Glutamatergic neuron (in vitro differentiated cells): ENCODE data around the gene KRTAP20-3. TPM values are rescaled to one million over a fixed set of nuclear protein-coding genes. Genes with fewer than 3 reads are reported as not detected.

ENCODE experiments used
- DNase-seq: peaks from one replicate; pipeline ENCODE4 v3.0.0; 2022
- H3K27ac Mint-ChIP-seq: one replicate; pipeline ENCODE4 v1.8.0; 2020; ENCODE audit warnings: mild to moderate bottlenecking, mixed read lengths, inconsistent platforms; ENCODE audit not compliant: unreplicated experiment
- H3K27me3 Mint-ChIP-seq: one replicate; pipeline ENCODE4 v1.8.0; 2020; ENCODE audit warnings: mild to moderate bottlenecking, moderate library complexity, mixed read lengths, inconsistent platforms; ENCODE audit not compliant: unreplicated experiment
- H3K36me3 Mint-ChIP-seq: one replicate; pipeline ENCODE4 v1.8.0; 2020; ENCODE audit warnings: mild to moderate bottlenecking, mixed read lengths, inconsistent platforms; ENCODE audit not compliant: unreplicated experiment
- H3K4me1 Mint-ChIP-seq: one replicate; pipeline ENCODE4 v1.8.0; 2020; ENCODE audit warnings: mild to moderate bottlenecking, low read depth, mixed read lengths, inconsistent platforms; ENCODE audit not compliant: unreplicated experiment
- H3K4me3 Mint-ChIP-seq: one replicate; pipeline ENCODE4 v1.8.0; 2020; ENCODE audit warnings: mild to moderate bottlenecking, mixed read lengths, inconsistent platforms; ENCODE audit not compliant: unreplicated experiment
- H3K9me3 Mint-ChIP-seq: one replicate; pipeline ENCODE4 v1.8.0; 2020; ENCODE audit warnings: mild to moderate bottlenecking, moderate library complexity, mixed read lengths, inconsistent platforms; ENCODE audit not compliant: unreplicated experiment
- total RNA-seq: library from RNA; stranded (reverse); fragmentation: NEBNext Ultra II Directional; extraction: Animal tissue kit (Norgen Biotek cat#: 25700); gene quantifications from one replicate; pipeline ENCODE4 v1.2.1, GENCODE V29; 2021; ENCODE audit not compliant: unreplicated experiment
- TF ChIP-seq, protein P1 (sequence below): fragments of 200-600 bp; sonication (generic); IDR thresholded peaks from one replicate; pipeline ENCODE4 v1.5.0; 2021; ENCODE audit not compliant: partially characterized antibody, unreplicated experiment

KRTAP20-3 gene
- total RNA-seq, 1 donor from 2014 or later: not detected

DNA sequence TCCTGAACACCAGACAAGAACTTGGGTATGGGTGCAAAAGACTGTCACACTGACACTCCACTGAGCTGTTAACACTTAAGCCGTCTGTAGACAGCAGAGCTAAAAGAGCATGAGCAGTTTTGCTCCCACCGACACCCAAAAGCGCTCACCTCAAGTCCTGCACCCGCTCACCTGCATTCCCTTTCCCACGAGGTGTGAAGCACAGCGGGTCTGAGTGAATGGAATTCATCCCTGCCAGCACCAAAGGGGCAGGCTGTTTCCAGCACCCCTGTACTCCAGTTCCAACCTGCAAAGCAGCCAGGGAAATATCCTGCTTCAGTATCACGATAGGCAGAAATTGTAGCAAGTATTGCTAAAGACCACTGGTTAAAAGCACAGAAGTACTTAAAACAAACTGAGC, 47.2 kb downstream of the KRTAP20-3 start:
- Mint-ChIP-seq H3K27me3 (peaks cover 2% of the 10 kb centered on the region), H3K4me3 (no peak overlapping the region), H3K9me3 (no peaks in the 10 kb centered on the region), H3K27ac (no peak overlapping the region), H3K36me3 (no peaks in the 10 kb centered on the region), H3K4me1 (no peaks in the 10 kb centered on the region)
- DNase-seq: no peak
- TF ChIP-seq, protein P1, sequence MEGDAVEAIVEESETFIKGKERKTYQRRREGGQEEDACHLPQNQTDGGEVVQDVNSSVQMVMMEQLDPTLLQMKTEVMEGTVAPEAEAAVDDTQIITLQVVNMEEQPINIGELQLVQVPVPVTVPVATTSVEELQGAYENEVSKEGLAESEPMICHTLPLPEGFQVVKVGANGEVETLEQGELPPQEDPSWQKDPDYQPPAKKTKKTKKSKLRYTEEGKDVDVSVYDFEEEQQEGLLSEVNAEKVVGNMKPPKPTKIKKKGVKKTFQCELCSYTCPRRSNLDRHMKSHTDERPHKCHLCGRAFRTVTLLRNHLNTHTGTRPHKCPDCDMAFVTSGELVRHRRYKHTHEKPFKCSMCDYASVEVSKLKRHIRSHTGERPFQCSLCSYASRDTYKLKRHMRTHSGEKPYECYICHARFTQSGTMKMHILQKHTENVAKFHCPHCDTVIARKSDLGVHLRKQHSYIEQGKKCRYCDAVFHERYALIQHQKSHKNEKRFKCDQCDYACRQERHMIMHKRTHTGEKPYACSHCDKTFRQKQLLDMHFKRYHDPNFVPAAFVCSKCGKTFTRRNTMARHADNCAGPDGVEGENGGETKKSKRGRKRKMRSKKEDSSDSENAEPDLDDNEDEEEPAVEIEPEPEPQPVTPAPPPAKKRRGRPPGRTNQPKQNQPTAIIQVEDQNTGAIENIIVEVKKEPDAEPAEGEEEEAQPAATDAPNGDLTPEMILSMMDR: no peak

Other genes starting within 250 kb of the KRTAP20-3 start
- not detected for gene KRTAP13-1, start 246.8 kb upstream of the KRTAP20-3 start, total RNA-seq
- gene KRTAP13-3, start 216.9 kb upstream of the KRTAP20-3 start, total RNA-seq: not detected
- gene KRTAP13-4, start 212.6 kb upstream of the KRTAP20-3 start, total RNA-seq: not detected
- gene KRTAP15-1, start 202.6 kb upstream of the KRTAP20-3 start, total RNA-seq: not detected
- not detected for gene KRTAP19-1, start 162.5 kb upstream of the KRTAP20-3 start, total RNA-seq
- gene KRTAP19-2, start 155.4 kb upstream of the KRTAP20-3 start, total RNA-seq: not detected
- not detected for gene KRTAP19-3, start 150.9 kb upstream of the KRTAP20-3 start, total RNA-seq
- gene KRTAP19-4, start 145.7 kb upstream of the KRTAP20-3 start, total RNA-seq: not detected
- gene KRTAP19-5, start 140.7 kb upstream of the KRTAP20-3 start, total RNA-seq: not detected
- gene KRTAP19-6, start 101.0 kb upstream of the KRTAP20-3 start, total RNA-seq: not detected
- not detected for gene KRTAP19-7, start 81.5 kb upstream of the KRTAP20-3 start, total RNA-seq
- not detected for gene KRTAP22-2, start 52.5 kb upstream of the KRTAP20-3 start, total RNA-seq
- not detected for gene KRTAP6-3, start 50.4 kb upstream of the KRTAP20-3 start, total RNA-seq
- gene KRTAP6-2, start 44.0 kb upstream of the KRTAP20-3 start, total RNA-seq: not detected
- gene KRTAP22-1, start 41.8 kb upstream of the KRTAP20-3 start, total RNA-seq: not detected
- not detected for gene KRTAP6-1, start 28.9 kb upstream of the KRTAP20-3 start, total RNA-seq
- gene KRTAP20-1, start 26.4 kb upstream of the KRTAP20-3 start, total RNA-seq: not detected
- gene KRTAP20-4, start 22.2 kb upstream of the KRTAP20-3 start, total RNA-seq: not detected
- not detected for gene KRTAP20-2, start 7.7 kb upstream of the KRTAP20-3 start, total RNA-seq
- gene KRTAP21-3, start 75.9 kb downstream of the KRTAP20-3 start, total RNA-seq: not detected
- not detected for gene KRTAP21-2, start 104.4 kb downstream of the KRTAP20-3 start, total RNA-seq
- gene KRTAP21-1, start 112.6 kb downstream of the KRTAP20-3 start, total RNA-seq: not detected
- not detected for gene KRTAP8-1, start 170.4 kb downstream of the KRTAP20-3 start, total RNA-seq
- not detected for gene KRTAP7-1, start 186.9 kb downstream of the KRTAP20-3 start, total RNA-seq
- gene KRTAP11-1, start 238.7 kb downstream of the KRTAP20-3 start, total RNA-seq: not detected